Neural progenitor cell (in vitro differentiated cells): ENCODE measurements around the gene CADPS. TPM values are rescaled to one million over a fixed set of nuclear protein-coding genes. Genes with fewer than 3 reads are reported as not detected.

ENCODE experiments used
- DNase-seq: peaks from one replicate; pipeline ENCODE4 v3.0.0-alpha.2; 2016; ENCODE audit warnings: low spot score
- H2AFZ ChIP-seq: fragments of 200-600 bp; sonication (generic); replicated peaks from 2 replicates; pipeline ENCODE4 v1.6.1; 2016; ENCODE audit warnings: antibody characterized with exemption
- H3F3A ChIP-seq: fragments of 200-600 bp; sonication (generic); 2 replicates; pipeline ENCODE4 v1.6.1; 2016; ENCODE audit warnings: antibody characterized with exemption, low read depth
- H3K27ac ChIP-seq: fragments of 200-600 bp; sonication (generic); 2 replicates; pipeline ENCODE4 v1.5.1; 2016; ENCODE audit warnings: mild to moderate bottlenecking
- H3K27me3 ChIP-seq: fragments of 200-600 bp; sonication (generic); 2 replicates; pipeline ENCODE4 v1.6.1; 2016; ENCODE audit warnings: mild to moderate bottlenecking, moderate library complexity
- H3K36me3 ChIP-seq: fragments of 200-600 bp; sonication (generic); 2 replicates; pipeline ENCODE4 v1.5.1; 2016
- H3K4me1 ChIP-seq: fragments of 200-600 bp; sonication (generic); 2 replicates; pipeline ENCODE4 v1.6.1; 2016; ENCODE audit warnings: mixed run types
- H3K4me2 ChIP-seq: fragments of 200-600 bp; sonication (generic); 2 replicates; pipeline ENCODE4 v1.6.1; 2016
- H3K4me3 ChIP-seq: fragments of 200-600 bp; sonication (generic); 2 replicates; pipeline ENCODE4 v1.5.1; 2016
- H3K79me2 ChIP-seq: fragments of 200-600 bp; sonication (generic); 2 replicates; pipeline ENCODE4 v1.6.1; 2016; ENCODE audit warnings: low read depth
- H3K9ac ChIP-seq: fragments of 200-600 bp; sonication (generic); 2 replicates; pipeline ENCODE4 v1.6.1; 2016
- H3K9me3 ChIP-seq: fragments of 200-600 bp; sonication (generic); 2 replicates; pipeline ENCODE4 v1.5.1; 2016; ENCODE audit warnings: low read depth
- H4K20me1 ChIP-seq: fragments of 200-600 bp; sonication (generic); 2 replicates; pipeline ENCODE4 v1.6.1; 2016; ENCODE audit warnings: low read depth
- H3K27ac Mint-ChIP-seq: 3 replicates; pipeline ENCODE4 v1.8.0; 2021; ENCODE audit warnings: mixed read lengths
- H3K27me3 Mint-ChIP-seq: 2 replicates; pipeline ENCODE4 v1.8.0; 2022; ENCODE audit warnings: low read depth, mild to moderate bottlenecking, inconsistent platforms, moderate library complexity, mixed read lengths; ENCODE audit not compliant: insufficient read depth
- H3K36me3 Mint-ChIP-seq: 3 replicates; pipeline ENCODE4 v1.8.0; 2021; ENCODE audit warnings: mixed read lengths
- H3K4me1 Mint-ChIP-seq: 3 replicates; pipeline ENCODE4 v1.8.0; 2021; ENCODE audit warnings: mixed read lengths
- H3K4me3 Mint-ChIP-seq: 3 replicates; pipeline ENCODE4 v1.8.0; 2021; ENCODE audit warnings: mild to moderate bottlenecking, moderate library complexity, mixed read lengths
- H3K9me3 Mint-ChIP-seq: 3 replicates; pipeline ENCODE4 v1.8.0; 2020; ENCODE audit warnings: mixed read lengths
- EZH2 ChIP-seq: fragments of 200-600 bp; sonication (generic); IDR thresholded peaks from 2 replicates; pipeline ENCODE4 v1.6.1; 2017; ENCODE audit warnings: antibody characterized with exemption, mild to moderate bottlenecking, moderate library complexity
- EZH2phosphoT487 ChIP-seq: fragments of 200-600 bp; sonication (generic); IDR thresholded peaks from 2 replicates; pipeline ENCODE4 v1.6.1; 2017; ENCODE audit warnings: antibody characterized with exemption
- total RNA-seq: library from RNA; depleted of rRNA; stranded (reverse); fragments of >200 nt; gene quantifications from 2 replicates; pipeline ENCODE4 v1.2.3, GENCODE V29; 2015; ENCODE audit warnings: low replicate concordance
- TF ChIP-seq, protein P1 (sequence below): fragments of 200-600 bp; sonication (generic); IDR thresholded peaks from 2 replicates; pipeline ENCODE4 v1.5.1; 2017; ENCODE audit warnings: antibody characterized with exemption, mild to moderate bottlenecking

CADPS gene
- total RNA-seq, 1 donor from 2014 or later: 17.3 TPM

DNA sequence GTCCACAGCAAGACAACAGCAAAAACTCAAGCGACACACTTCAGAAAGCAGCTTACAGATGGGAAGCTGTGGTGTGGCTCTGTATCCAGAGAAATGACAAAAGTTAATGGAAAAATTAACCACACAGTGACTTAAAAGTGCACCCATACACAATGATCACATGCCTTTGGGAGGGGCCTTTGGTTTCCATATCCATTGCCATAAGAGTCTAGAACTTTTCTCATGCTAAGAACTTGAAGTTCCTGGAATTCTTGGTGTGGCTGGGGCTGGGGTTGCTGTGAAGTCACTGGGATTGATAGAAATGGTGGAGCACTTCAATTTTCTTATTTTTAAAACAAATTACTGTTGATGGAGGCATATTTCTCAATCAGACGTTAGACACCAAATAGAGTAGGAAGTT, 393.3 kb downstream of the CADPS start:
- Mint-ChIP-seq H3K4me1 (no peaks in the 10 kb centered on the region), H3K9me3 (no peaks in the 10 kb centered on the region), H3K36me3 (peaks cover 4% of the 10 kb centered on the region), H3K27ac (no peak overlapping the region), H3K4me3 (no peak overlapping the region), H3K27me3 (no peaks in the 10 kb centered on the region)
- Histone ChIP-seq H3K36me3 (no peaks in the 10 kb centered on the region), H3K9ac (no peak overlapping the region), H3K79me2 (no peaks in the 10 kb centered on the region), H2AFZ (no peak overlapping the region), H3K9me3 (no peaks in the 10 kb centered on the region), H3K4me3 (no peak overlapping the region), H3K4me2 (no peak overlapping the region), H4K20me1 (no peaks in the 10 kb centered on the region), H3K27ac (no peak overlapping the region), H3K4me1 (no peaks in the 10 kb centered on the region), H3K27me3 (no peaks in the 10 kb centered on the region), H3F3A (no peaks in the 10 kb centered on the region)
- TF ChIP-seq EZH2phosphoT487 (no peak), EZH2 (no peak)
- TF ChIP-seq, protein P1, sequence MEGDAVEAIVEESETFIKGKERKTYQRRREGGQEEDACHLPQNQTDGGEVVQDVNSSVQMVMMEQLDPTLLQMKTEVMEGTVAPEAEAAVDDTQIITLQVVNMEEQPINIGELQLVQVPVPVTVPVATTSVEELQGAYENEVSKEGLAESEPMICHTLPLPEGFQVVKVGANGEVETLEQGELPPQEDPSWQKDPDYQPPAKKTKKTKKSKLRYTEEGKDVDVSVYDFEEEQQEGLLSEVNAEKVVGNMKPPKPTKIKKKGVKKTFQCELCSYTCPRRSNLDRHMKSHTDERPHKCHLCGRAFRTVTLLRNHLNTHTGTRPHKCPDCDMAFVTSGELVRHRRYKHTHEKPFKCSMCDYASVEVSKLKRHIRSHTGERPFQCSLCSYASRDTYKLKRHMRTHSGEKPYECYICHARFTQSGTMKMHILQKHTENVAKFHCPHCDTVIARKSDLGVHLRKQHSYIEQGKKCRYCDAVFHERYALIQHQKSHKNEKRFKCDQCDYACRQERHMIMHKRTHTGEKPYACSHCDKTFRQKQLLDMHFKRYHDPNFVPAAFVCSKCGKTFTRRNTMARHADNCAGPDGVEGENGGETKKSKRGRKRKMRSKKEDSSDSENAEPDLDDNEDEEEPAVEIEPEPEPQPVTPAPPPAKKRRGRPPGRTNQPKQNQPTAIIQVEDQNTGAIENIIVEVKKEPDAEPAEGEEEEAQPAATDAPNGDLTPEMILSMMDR: no peak
- DNase-seq: no peak

DNA sequence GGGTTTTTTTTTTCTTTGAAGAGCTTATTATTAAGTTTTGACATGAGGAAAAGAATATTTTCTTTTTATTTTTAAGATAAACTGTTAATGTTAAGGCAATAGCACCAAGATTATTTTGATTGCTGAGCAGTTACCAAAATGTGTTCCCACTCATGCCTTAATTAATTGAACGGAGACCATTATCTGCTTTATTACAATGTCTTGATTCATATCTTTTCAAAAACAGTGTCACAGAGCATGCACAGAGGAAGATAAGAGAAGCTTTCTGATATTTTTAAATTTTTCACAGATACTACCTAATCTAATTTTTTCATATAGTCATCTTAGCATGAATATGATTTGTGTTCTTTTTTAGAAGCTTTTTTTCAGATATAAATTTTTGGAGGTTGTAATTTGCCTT, 395.2 kb downstream of the CADPS start:
- DNase-seq: no peak
- peaks cover 3% of the 10 kb centered on the region for H3K4me1 Mint-ChIP-seq
- H3K27ac Mint-ChIP-seq: no peak overlapping the region
- Histone ChIP-seq H3K79me2 (no peaks in the 10 kb centered on the region), H3K27me3 (no peaks in the 10 kb centered on the region), H4K20me1 (no peaks in the 10 kb centered on the region), H2AFZ (no peak overlapping the region), H3F3A (no peaks in the 10 kb centered on the region), H3K4me1 (no peaks in the 10 kb centered on the region), H3K4me2 (no peak overlapping the region), H3K27ac (no peak overlapping the region), H3K9ac (no peak overlapping the region), H3K36me3 (no peaks in the 10 kb centered on the region), H3K9me3 (no peaks in the 10 kb centered on the region), H3K4me3 (no peak overlapping the region)
- H3K9me3 Mint-ChIP-seq: no peaks in the 10 kb centered on the region
- peaks cover 2% of the 10 kb centered on the region for H3K27me3 Mint-ChIP-seq
- no peak overlapping the region for H3K4me3 Mint-ChIP-seq
- TF ChIP-seq, protein P1: no peak
- TF ChIP-seq EZH2phosphoT487 (no peak), EZH2 (no peak)
- H3K36me3 Mint-ChIP-seq: no peaks in the 10 kb centered on the region

DNA sequence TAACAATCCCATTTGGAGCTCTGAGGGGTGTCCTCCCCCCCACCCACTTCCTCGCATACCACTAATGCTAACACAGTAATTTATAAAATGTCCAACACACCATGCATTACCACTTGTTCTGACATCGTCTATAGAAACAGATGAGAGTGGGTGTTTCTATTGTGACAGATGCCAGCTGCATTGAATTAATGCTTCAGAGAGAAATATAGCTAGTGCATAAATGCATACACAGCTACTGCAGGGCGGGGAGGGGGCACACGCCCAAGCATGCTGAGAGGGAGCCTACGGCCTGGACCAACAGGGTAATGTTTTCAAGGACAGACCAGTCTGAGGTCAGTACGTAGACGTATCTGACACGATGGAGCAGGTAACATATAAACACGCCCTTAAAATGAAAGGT, 395.9 kb downstream of the CADPS start:
- Histone ChIP-seq H3K79me2 (no peaks in the 10 kb centered on the region), H3K9ac (no peak overlapping the region), H3K4me3 (no peak overlapping the region), H4K20me1 (no peaks in the 10 kb centered on the region), H3K4me2 (no peak overlapping the region), H3K4me1 (no peaks in the 10 kb centered on the region), H3K27me3 (no peaks in the 10 kb centered on the region), H3F3A (no peaks in the 10 kb centered on the region), H3K9me3 (no peaks in the 10 kb centered on the region), H3K36me3 (no peaks in the 10 kb centered on the region), H2AFZ (no peak overlapping the region), H3K27ac (no peak overlapping the region)
- no peaks in the 10 kb centered on the region for H3K36me3 Mint-ChIP-seq
- H3K4me3 Mint-ChIP-seq: no peak overlapping the region
- no peak for DNase-seq
- peaks cover 2% of the 10 kb centered on the region for H3K27me3 Mint-ChIP-seq
- H3K4me1 Mint-ChIP-seq: peaks cover 3% of the 10 kb centered on the region
- no peak overlapping the region for H3K27ac Mint-ChIP-seq
- no peaks in the 10 kb centered on the region for H3K9me3 Mint-ChIP-seq
- TF ChIP-seq, protein P1: no peak
- TF ChIP-seq EZH2phosphoT487: no peak

DNA sequence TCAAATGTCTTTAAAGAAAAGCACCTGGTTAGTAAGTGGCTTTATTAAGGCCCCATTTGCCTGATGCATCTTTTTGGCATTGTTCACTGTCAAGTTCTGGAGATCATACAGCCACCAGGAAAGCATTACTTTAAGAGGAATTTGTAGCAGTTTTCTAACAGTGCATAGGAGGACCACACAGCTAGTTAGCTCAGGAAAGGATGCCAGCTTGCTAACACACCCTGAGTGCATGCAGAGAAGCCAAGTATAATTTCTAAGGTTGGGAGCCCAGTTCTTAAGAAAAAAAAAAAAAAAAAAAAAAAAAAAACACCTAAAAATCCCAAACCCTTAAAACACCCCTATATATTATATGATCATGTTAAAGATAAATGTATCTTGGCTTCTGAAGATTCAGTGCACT, 399.9 kb downstream of the CADPS start:
- no peaks in the 10 kb centered on the region for H3F3A ChIP-seq
- H3K9me3 ChIP-seq: no peaks in the 10 kb centered on the region
- no peaks in the 10 kb centered on the region for H4K20me1 ChIP-seq
- Mint-ChIP-seq H3K4me1 (peaks cover 3% of the 10 kb centered on the region), H3K4me3 (no peak overlapping the region), H3K9me3 (peaks cover 7% of the 10 kb centered on the region), H3K36me3 (peaks cover 6% of the 10 kb centered on the region), H3K27ac (no peak overlapping the region), H3K27me3 (peaks cover 2% of the 10 kb centered on the region)
- no peaks in the 10 kb centered on the region for H3K36me3 ChIP-seq
- no peak for DNase-seq
- no peaks in the 10 kb centered on the region for H3K4me1 ChIP-seq
- H2AFZ ChIP-seq: no peak overlapping the region
- no peak overlapping the region for H3K27ac ChIP-seq
- no peaks in the 10 kb centered on the region for H3K27me3 ChIP-seq
- TF ChIP-seq EZH2: no peak
- TF ChIP-seq EZH2phosphoT487: no peak
- TF ChIP-seq, protein P1: no peak
- H3K4me3 ChIP-seq: no peak overlapping the region
- no peaks in the 10 kb centered on the region for H3K79me2 ChIP-seq
- H3K4me2 ChIP-seq: no peak overlapping the region
- H3K9ac ChIP-seq: no peak overlapping the region
